ENCODE results near the gene ZNF571. TPM values are rescaled to one million over a fixed set of nuclear protein-coding genes. Genes with fewer than 3 reads are reported as not detected.

The ZNF571 gene
- polyA plus RNA-seq, 1 of the 3 experiments (the other 2 are of a cell fraction), result 1.1 TPM

DNA sequence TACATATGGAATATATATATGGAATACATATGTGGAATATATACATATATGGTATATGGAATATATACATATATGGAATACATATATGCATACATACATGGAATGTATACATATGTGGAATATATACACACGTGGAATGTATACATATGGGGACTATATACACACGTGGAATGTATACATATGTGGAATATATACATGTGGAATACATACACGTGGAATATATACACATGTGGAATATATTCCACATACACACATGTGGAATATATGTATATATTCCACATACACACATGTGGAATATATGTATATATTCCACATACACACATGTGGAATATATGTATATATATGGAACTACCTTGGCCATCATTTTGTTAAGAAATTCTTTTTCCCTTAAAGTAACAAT, 31.1 kb downstream of the ZNF571 start (continued):
- TF ChIP-seq, protein P1, sequence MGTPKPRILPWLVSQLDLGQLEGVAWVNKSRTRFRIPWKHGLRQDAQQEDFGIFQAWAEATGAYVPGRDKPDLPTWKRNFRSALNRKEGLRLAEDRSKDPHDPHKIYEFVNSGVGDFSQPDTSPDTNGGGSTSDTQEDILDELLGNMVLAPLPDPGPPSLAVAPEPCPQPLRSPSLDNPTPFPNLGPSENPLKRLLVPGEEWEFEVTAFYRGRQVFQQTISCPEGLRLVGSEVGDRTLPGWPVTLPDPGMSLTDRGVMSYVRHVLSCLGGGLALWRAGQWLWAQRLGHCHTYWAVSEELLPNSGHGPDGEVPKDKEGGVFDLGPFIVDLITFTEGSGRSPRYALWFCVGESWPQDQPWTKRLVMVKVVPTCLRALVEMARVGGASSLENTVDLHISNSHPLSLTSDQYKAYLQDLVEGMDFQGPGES (IDR thresholded peaks at IDR 0.05; ENCODE audit: low read depth, low read length), result no peak
- no peak for TF ChIP-seq FOSL2 (IDR thresholded peaks at IDR 0.05; ENCODE audit: borderline replicate concordance, low read depth)
- TF ChIP-seq, protein P2, sequence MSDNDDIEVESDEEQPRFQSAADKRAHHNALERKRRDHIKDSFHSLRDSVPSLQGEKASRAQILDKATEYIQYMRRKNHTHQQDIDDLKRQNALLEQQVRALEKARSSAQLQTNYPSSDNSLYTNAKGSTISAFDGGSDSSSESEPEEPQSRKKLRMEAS (IDR thresholded peaks at IDR 0.05; ENCODE audit: low read depth), result no peak
- no peak for TF ChIP-seq JUND (IDR thresholded peaks at IDR 0.05)
- no peak for TF ChIP-seq RCOR1 (IDR thresholded peaks at IDR 0.05; ENCODE audit: low read length)
- TF ChIP-seq ELF1 (IDR thresholded peaks at IDR 0.05), result no peak
- TF ChIP-seq MXI1 (IDR thresholded peaks at IDR 0.05; ENCODE audit: low read depth, low read length), result no peak
- TF ChIP-seq, protein P3, sequence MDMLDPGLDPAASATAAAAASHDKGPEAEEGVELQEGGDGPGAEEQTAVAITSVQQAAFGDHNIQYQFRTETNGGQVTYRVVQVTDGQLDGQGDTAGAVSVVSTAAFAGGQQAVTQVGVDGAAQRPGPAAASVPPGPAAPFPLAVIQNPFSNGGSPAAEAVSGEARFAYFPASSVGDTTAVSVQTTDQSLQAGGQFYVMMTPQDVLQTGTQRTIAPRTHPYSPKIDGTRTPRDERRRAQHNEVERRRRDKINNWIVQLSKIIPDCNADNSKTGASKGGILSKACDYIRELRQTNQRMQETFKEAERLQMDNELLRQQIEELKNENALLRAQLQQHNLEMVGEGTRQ (IDR thresholded peaks at IDR 0.05; ENCODE audit: borderline replicate concordance, low read depth, low read length), result no peak

DNA sequence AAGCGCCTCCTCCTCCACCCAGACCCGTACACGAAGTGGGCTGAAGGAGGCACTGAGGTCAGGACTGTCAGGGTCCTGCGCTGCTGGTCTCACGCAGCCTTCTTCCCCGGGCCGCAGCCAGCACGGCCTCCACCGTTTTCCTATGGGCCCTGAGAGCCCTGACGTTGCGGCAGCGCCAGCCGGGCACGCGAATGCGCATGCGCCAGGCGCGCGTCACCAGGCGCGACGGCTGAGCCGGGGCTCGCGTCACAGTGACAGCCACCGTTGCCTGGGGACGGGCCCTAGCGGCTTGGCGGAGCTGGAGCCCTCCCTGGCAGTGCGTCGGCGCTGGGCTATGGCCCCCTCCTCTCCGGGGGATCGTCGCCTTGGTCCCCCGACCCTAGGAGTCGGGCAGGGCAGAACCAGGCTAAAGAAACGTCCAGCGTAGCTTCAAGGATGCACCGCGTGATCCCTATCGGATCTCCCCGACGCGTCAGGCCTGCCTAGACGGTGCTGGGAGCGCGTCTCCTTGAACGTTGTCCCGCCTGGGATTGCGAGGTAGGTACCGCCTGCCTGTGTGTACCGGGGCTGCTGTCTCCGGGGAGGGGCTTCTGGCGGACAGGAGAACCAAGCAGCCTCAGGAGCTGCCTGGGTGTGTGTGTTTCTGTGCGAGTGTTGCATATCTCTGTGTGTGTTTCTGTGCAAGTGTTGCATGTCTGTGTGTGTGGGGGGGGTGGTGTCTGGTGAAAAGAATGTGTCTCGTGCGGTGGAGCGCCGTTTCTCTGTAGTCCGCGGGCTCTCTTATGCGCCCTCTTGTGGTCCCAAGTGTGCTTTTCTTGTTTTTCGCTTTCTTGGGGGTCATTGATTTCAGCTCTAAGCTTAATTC, 43.2 kb downstream of the ZNF571 start:
- peak overlapping the region in 1 of 2 experiments; percentile 60; a peak in 1 of 4 replicates for H3K27ac ChIP-seq (ENCODE audit: low read depth in 2 of 2, low read length in 1 of 2)
- H3K36me3 ChIP-seq (replicated peaks in 1 of 2; ENCODE audit: control insufficient read depth in 1 of 2, insufficient read depth in 2 of 2, low read length in 1 of 2), result peaks cover 0 to 3% of the 10 kb centered on the region in 2 experiments
- H3K27me3 ChIP-seq (ENCODE audit: insufficient read depth), result no peaks in the 10 kb centered on the region
- no peaks in the 10 kb centered on the region for H3K9me2 ChIP-seq
- no peak overlapping the region for H3K9ac ChIP-seq
- 0 out of 2 replicates have a peak, but pooled peaks cover 18% of the 10 kb centered on the region for H3K9me3 ChIP-seq
- H3K4me1 ChIP-seq (ENCODE audit: control insufficient read depth in 1 of 2, insufficient read depth in 2 of 2, low read depth in 1 of 2, low read length in 1 of 2), result no peaks in the 10 kb centered on the region; a peak in 1 of 4 replicates
- H4K20me1 ChIP-seq (ENCODE audit: insufficient read depth), result no peaks in the 10 kb centered on the region
- H3K4me2 ChIP-seq, result peak overlapping the region; percentile 66; the same call in 1 of the 2 replicates
- no peaks in the 10 kb centered on the region for H3K79me2 ChIP-seq (ENCODE audit: insufficient read depth)
- no peaks in the 10 kb centered on the region for H3F3A ChIP-seq (replicated peaks; ENCODE audit: insufficient read depth)
- POLR2A ChIA-PET, result interaction anchor here (1.0 to 1.2 kb wide), 2 partner anchors 45 to 228 kb away, joined by 3 to 4 read pairs; partner anchors contain the start of genes ZNF573 and ZNF793
- WGBS (ENCODE audit: low lambda C conversion rate), result 19% methylated on average over 31 of the region's 65 CpGs
- H2AFZ ChIP-seq (ENCODE audit: low read depth), result peak overlapping the region; percentile 79; the same call in 1 of the 2 replicates
- DNase-seq, result peak; percentile 95
- H3K4me3 ChIP-seq (ENCODE audit: low read depth in 2 of 2, low read length in 1 of 2), result peak overlapping the region; percentile 52 to 60
- CTCF ChIA-PET, result interaction anchor here (0.6 to 2.9 kb wide), 20 partner anchors 9 to 579 kb away, joined by 3 to 16 read pairs (median 4); partner anchors contain the start of genes ZNF540, ZNF570, ZNF571 and ZNF793
- TF ChIP-seq FOXM1 (IDR thresholded peaks at IDR 0.05; ENCODE audit: low read depth) (no peak), EZH2phosphoT487 (IDR thresholded peaks at IDR 0.05; ENCODE audit: borderline replicate concordance, low read depth) (no peak), FOSL2 (IDR thresholded peaks at IDR 0.05; ENCODE audit: borderline replicate concordance, low read depth) (no peak), JUND (IDR thresholded peaks at IDR 0.05) (no peak), TCF12 (IDR thresholded peaks at IDR 0.05) (no peak), RXRA (IDR thresholded peaks at IDR 0.05; ENCODE audit: borderline replicate concordance, low read depth) (no peak), NRF1 (IDR thresholded peaks at IDR 0.05; ENCODE audit: low read depth, low read length) (peak; percentile 67), SMC3 (IDR thresholded peaks at IDR 0.05; ENCODE audit: low read depth, low read length) (peak; percentile 39; the same call in 1 of the 2 replicates), POLR2AphosphoS5 (IDR thresholded peaks at IDR 0.05; ENCODE audit: low read depth, low read length) (no peak), MXI1 (IDR thresholded peaks at IDR 0.05; ENCODE audit: low read depth, low read length) (peak; percentile 46; the same call in 1 of the 2 replicates), RCOR1 (IDR thresholded peaks at IDR 0.05; ENCODE audit: low read length) (no peak)
- TF ChIP-seq, protein P3 (IDR thresholded peaks at IDR 0.05; ENCODE audit: borderline replicate concordance, low read depth, low read length), result no peak
- TF ChIP-seq, protein P4, sequence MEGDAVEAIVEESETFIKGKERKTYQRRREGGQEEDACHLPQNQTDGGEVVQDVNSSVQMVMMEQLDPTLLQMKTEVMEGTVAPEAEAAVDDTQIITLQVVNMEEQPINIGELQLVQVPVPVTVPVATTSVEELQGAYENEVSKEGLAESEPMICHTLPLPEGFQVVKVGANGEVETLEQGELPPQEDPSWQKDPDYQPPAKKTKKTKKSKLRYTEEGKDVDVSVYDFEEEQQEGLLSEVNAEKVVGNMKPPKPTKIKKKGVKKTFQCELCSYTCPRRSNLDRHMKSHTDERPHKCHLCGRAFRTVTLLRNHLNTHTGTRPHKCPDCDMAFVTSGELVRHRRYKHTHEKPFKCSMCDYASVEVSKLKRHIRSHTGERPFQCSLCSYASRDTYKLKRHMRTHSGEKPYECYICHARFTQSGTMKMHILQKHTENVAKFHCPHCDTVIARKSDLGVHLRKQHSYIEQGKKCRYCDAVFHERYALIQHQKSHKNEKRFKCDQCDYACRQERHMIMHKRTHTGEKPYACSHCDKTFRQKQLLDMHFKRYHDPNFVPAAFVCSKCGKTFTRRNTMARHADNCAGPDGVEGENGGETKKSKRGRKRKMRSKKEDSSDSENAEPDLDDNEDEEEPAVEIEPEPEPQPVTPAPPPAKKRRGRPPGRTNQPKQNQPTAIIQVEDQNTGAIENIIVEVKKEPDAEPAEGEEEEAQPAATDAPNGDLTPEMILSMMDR (IDR thresholded peaks at IDR 0.05), result peak; percentile 48; the same call in 1 of the 2 replicates
- TF ChIP-seq, protein P5, sequence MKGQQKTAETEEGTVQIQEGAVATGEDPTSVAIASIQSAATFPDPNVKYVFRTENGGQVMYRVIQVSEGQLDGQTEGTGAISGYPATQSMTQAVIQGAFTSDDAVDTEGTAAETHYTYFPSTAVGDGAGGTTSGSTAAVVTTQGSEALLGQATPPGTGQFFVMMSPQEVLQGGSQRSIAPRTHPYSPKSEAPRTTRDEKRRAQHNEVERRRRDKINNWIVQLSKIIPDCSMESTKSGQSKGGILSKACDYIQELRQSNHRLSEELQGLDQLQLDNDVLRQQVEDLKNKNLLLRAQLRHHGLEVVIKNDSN (IDR thresholded peaks at IDR 0.05; ENCODE audit: borderline replicate concordance, low read depth), result no peak
- TF ChIP-seq, protein P6, sequence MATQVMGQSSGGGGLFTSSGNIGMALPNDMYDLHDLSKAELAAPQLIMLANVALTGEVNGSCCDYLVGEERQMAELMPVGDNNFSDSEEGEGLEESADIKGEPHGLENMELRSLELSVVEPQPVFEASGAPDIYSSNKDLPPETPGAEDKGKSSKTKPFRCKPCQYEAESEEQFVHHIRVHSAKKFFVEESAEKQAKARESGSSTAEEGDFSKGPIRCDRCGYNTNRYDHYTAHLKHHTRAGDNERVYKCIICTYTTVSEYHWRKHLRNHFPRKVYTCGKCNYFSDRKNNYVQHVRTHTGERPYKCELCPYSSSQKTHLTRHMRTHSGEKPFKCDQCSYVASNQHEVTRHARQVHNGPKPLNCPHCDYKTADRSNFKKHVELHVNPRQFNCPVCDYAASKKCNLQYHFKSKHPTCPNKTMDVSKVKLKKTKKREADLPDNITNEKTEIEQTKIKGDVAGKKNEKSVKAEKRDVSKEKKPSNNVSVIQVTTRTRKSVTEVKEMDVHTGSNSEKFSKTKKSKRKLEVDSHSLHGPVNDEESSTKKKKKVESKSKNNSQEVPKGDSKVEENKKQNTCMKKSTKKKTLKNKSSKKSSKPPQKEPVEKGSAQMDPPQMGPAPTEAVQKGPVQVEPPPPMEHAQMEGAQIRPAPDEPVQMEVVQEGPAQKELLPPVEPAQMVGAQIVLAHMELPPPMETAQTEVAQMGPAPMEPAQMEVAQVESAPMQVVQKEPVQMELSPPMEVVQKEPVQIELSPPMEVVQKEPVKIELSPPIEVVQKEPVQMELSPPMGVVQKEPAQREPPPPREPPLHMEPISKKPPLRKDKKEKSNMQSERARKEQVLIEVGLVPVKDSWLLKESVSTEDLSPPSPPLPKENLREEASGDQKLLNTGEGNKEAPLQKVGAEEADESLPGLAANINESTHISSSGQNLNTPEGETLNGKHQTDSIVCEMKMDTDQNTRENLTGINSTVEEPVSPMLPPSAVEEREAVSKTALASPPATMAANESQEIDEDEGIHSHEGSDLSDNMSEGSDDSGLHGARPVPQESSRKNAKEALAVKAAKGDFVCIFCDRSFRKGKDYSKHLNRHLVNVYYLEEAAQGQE (IDR thresholded peaks at IDR 0.05; ENCODE audit: low read depth, low read length), result no peak
